ENCODE data around the gene CFAP221. TPM values are rescaled to one million over a fixed set of nuclear protein-coding genes. Genes with fewer than 3 reads are reported as not detected.

The CFAP221 gene
- total RNA-seq, 2 experiments from 2014 or later = not detected

DNA sequence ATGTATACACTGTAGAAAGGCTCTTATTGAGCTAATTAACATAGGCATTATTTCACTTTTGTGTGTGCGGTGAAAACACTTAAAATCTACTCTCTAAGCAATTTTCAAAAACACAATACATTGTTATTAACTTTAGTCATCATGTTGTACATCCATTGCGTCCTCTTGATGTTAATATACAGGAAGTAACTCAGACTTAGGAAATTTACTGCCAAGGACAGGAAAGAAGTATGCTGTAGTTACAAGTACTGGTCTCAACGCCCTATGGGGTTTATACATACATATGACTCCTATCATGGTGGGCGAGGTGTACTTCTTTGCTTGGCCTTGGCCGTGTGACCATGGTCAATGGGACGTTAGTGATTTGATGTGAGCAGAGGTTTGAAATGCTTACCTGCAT, 35.5 kb upstream of the CFAP221 start:
- TF ChIP-seq, protein P1, sequence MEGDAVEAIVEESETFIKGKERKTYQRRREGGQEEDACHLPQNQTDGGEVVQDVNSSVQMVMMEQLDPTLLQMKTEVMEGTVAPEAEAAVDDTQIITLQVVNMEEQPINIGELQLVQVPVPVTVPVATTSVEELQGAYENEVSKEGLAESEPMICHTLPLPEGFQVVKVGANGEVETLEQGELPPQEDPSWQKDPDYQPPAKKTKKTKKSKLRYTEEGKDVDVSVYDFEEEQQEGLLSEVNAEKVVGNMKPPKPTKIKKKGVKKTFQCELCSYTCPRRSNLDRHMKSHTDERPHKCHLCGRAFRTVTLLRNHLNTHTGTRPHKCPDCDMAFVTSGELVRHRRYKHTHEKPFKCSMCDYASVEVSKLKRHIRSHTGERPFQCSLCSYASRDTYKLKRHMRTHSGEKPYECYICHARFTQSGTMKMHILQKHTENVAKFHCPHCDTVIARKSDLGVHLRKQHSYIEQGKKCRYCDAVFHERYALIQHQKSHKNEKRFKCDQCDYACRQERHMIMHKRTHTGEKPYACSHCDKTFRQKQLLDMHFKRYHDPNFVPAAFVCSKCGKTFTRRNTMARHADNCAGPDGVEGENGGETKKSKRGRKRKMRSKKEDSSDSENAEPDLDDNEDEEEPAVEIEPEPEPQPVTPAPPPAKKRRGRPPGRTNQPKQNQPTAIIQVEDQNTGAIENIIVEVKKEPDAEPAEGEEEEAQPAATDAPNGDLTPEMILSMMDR (IDR thresholded peaks at IDR 0.05) = no peak
- Histone ChIP-seq H3K4me1 (ENCODE audit: insufficient read depth, low read length) (no peaks in the 10 kb centered on the region), H3K27ac (ENCODE audit: low read depth in 1 of 2, low read length in 2 of 2) (no peak overlapping the region), H3K36me3 (ENCODE audit: insufficient read depth, low read length) (no peaks in the 10 kb centered on the region), H3K9me3 (ENCODE audit: control insufficient read depth in 1 of 2, insufficient read depth in 1 of 2, low read length in 2 of 2) (no peaks in the 10 kb centered on the region), H3K4me3 (ENCODE audit: low read length) (no peak overlapping the region), H3K27me3 (ENCODE audit: control insufficient read depth in 1 of 2, insufficient read depth in 2 of 2, low read length in 2 of 2) (peaks cover 0 to 2% of the 10 kb centered on the region in 2 experiments)
- ChIA-PET POLR2A (no interaction called here), CTCF (interaction anchor here (1.0 kb wide), 1 partner anchor 32 kb away, joined by 3 read pairs; no protein-coding TSS in a partner anchor)
- H3K27ac Mint-ChIP-seq = no peak overlapping the region
- no peak overlapping the region for H3K4me3 Mint-ChIP-seq
- intact Hi-C loops (cut with DNase I, micrococcal nuclease) = no loop called here
- DNase-seq (no peak), ATAC-seq (ENCODE audit: poor library complexity) (no peak)
- H3K27me3 Mint-ChIP-seq = peaks cover 17% of the 10 kb centered on the region
- H3K36me3 Mint-ChIP-seq (ENCODE audit: low read depth) = no peaks in the 10 kb centered on the region
- H3K4me1 Mint-ChIP-seq (ENCODE audit: low read depth) = no peaks in the 10 kb centered on the region
- peaks cover 2% of the 10 kb centered on the region for H3K9me3 Mint-ChIP-seq

DNA sequence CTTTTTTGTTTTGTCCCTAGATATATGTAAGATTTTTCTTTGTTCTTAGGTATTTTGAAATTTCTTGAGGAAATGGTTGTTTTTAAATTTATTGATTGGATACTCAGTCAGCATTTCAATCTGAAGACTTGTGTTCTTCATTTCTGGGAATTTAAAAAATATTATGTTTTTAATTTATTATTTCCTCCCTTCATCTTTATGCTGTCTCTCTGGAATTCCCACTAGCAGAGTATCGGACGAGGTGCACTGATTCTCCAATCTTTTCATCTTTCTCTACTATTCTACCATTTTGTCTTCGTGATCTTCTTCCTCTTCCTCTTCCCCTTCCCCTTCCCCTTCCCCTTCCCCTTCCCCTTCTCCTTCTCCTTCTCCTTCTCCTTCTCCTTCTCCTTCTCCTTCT, 32.3 kb upstream of the CFAP221 start:
- Histone ChIP-seq H3K36me3 (ENCODE audit: insufficient read depth, low read length) (no peaks in the 10 kb centered on the region), H3K9me3 (ENCODE audit: control insufficient read depth in 1 of 2, insufficient read depth in 1 of 2, low read length in 2 of 2) (no peaks in the 10 kb centered on the region), H3K4me3 (ENCODE audit: low read length) (no peak overlapping the region), H3K27me3 (ENCODE audit: control insufficient read depth in 1 of 2, insufficient read depth in 2 of 2, low read length in 2 of 2) (peaks cover 0 to 2% of the 10 kb centered on the region in 2 experiments), H3K27ac (ENCODE audit: low read depth in 1 of 2, low read length in 2 of 2) (no peak overlapping the region), H3K4me1 (ENCODE audit: insufficient read depth, low read length) (no peaks in the 10 kb centered on the region)
- H3K4me3 Mint-ChIP-seq = no peak overlapping the region
- no peaks in the 10 kb centered on the region for H3K36me3 Mint-ChIP-seq (ENCODE audit: low read depth)
- no peak overlapping the region for H3K27ac Mint-ChIP-seq
- CTCF ChIA-PET = no interaction called here
- peaks cover 44% of the 10 kb centered on the region for H3K27me3 Mint-ChIP-seq
- no peak for DNase-seq
- H3K4me1 Mint-ChIP-seq (ENCODE audit: low read depth) = no peaks in the 10 kb centered on the region
- no peak for ATAC-seq (ENCODE audit: poor library complexity)
- H3K9me3 Mint-ChIP-seq = no peaks in the 10 kb centered on the region
- POLR2A ChIA-PET = no interaction called here
- intact Hi-C loops (cut with DNase I, micrococcal nuclease) = loop anchor here in 1 of 2 experiments (10.0 kb wide), 1 partner anchor 313 kb away; no protein-coding TSS in a partner anchor
- TF ChIP-seq, protein P1 (IDR thresholded peaks at IDR 0.05) = no peak

DNA sequence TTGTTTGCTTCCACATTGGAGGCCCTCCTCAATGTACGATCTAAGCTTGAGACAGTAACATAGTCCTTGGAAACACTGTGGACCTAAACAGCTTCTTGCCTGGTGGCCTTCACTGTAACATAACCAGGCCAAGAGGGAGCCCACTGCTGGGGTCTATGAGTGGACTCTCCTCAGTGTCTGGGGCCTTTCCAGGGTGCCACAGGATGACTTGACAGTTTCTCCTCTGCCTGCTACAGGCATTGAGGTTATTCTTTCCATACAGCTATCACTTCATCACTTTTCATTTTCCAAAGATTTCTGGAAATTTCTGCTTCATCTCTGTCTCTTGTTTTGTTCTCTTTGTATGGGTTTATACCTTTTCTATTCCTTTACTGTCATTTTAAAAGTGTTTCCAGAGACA, 31.3 kb upstream of the CFAP221 start:
- H3K4me1 ChIP-seq (ENCODE audit: insufficient read depth, low read length) = no peaks in the 10 kb centered on the region
- Mint-ChIP-seq H3K36me3 (ENCODE audit: low read depth) (no peaks in the 10 kb centered on the region), H3K4me1 (ENCODE audit: low read depth) (no peaks in the 10 kb centered on the region), H3K27ac (no peak overlapping the region), H3K4me3 (no peak overlapping the region), H3K27me3 (peaks cover 51% of the 10 kb centered on the region), H3K9me3 (no peaks in the 10 kb centered on the region)
- H3K4me3 ChIP-seq (ENCODE audit: low read length) = no peak overlapping the region
- TF ChIP-seq, protein P1 (IDR thresholded peaks at IDR 0.05) = no peak
- ATAC-seq (ENCODE audit: poor library complexity) (no peak), DNase-seq (no peak)
- ChIA-PET POLR2A (no interaction called here), CTCF (no interaction called here)
- intact Hi-C loops (cut with DNase I, micrococcal nuclease) = loop anchor here in 1 of 2 experiments (10.0 kb wide), 1 partner anchor 312 kb away; no protein-coding TSS in a partner anchor
- no peaks in the 10 kb centered on the region for H3K9me3 ChIP-seq (ENCODE audit: control insufficient read depth in 1 of 2, insufficient read depth in 1 of 2, low read length in 2 of 2)
- no peak overlapping the region for H3K27ac ChIP-seq (ENCODE audit: low read depth in 1 of 2, low read length in 2 of 2)
- H3K36me3 ChIP-seq (ENCODE audit: insufficient read depth, low read length) = no peaks in the 10 kb centered on the region
- H3K27me3 ChIP-seq (ENCODE audit: control insufficient read depth in 1 of 2, insufficient read depth in 2 of 2, low read length in 2 of 2) = peaks cover 0 to 5% of the 10 kb centered on the region in 2 experiments

Measured in CD4-positive, alpha-beta T cell (primary cell).